Measurements from ENCODE around the gene TKT. TPM values are rescaled to one million over a fixed set of nuclear protein-coding genes. Genes with fewer than 3 reads are reported as not detected.

TKT gene
- polyA plus RNA-seq, 1 donor: 88.8 TPM

DNA sequence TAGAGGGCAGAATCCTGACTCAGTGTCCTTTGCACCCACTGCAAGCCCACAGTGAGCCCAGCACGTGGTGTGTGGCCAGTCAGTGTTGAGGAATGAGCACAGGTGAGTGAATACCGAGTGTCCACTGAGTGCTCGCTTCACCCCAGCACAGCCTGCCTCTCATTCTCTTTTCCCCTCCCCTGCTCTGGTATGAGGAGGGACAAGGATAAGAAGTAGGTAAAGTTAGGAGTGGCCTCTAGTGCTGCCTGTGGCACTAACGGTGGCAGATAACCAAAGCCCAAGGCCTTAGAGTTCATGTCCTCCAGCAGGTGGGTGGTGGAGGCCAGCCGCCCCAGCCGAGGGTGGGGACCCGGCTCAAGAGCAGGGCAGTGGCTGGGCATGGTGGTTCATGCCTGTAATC, 56.8 kb downstream of the TKT start:
- DNase-seq: no peak

DNA sequence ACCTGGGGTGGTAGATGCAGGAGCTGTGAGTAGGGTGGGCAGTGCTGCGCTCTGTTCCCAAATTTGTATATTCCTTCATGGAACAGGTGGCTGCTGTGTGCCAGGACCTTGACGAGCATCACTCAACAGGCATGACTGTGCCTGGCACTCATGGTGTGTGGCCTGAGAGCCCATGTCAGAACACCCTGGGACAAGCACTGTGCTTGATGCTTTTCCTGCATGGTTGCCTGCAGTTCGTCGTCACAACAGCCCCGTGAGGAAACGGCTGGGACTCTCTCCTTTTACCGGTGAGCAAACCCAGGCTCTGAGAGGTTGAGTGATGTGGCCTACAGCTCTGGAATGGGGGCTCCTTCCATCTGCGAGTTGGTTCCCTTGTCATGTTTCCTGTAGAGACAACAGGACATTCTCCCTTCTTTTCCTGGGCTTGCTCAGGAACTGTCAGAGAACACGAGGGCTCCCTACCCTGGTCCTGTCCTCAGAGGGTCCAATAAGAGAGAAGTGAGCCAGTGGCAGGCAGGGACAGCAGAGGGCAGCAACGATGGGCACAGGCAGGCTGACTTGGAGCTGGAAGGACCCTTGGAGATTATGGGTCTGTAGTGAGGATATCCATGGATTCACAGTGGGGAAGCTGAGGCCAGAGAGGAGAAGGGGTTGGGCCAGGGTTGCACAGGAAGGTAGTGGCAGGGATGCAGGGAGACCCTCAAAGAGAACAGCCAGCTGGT, 57.4 kb downstream of the TKT start:
- no peak for DNase-seq

DNA sequence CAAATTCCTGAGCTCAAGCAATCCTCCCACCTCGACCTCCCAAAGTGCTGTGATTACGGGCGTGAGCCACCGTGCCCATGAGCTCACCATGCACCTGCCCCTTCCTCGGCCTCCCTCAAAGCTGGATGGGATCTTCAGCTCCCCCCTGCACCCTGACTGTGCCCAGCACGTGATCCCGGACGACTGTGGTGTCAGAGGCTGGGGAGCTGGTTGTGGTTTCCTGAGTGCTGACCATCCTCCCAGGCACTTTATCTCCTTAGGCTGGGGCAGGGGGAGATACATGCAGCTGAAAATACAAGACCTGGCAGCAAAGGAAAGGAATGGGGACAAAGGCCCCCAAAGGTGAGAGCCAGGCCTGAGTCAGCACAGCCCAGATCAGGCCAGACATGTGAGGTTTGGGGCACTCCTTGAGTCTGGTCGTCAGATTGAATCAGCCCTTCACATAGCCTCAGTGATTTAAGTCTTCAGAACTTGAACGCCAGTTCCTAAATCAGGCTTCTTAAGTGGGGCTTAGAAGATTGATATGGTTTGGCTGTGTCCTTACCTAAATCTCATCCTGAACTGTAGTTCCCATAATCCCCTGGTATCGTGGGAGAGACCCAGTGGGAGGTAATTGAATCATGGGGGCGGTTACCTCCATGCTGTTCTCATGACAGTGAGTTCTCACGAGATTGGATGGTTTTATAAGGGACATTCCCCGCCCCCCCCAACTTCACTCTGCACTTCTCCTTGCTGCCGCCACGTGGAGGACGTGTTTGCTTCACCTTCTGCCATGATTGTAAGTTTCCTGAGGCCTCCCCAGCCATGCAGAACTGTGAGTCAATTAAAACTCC, 59.0 kb downstream of the TKT start:
- no peak for DNase-seq

DNA sequence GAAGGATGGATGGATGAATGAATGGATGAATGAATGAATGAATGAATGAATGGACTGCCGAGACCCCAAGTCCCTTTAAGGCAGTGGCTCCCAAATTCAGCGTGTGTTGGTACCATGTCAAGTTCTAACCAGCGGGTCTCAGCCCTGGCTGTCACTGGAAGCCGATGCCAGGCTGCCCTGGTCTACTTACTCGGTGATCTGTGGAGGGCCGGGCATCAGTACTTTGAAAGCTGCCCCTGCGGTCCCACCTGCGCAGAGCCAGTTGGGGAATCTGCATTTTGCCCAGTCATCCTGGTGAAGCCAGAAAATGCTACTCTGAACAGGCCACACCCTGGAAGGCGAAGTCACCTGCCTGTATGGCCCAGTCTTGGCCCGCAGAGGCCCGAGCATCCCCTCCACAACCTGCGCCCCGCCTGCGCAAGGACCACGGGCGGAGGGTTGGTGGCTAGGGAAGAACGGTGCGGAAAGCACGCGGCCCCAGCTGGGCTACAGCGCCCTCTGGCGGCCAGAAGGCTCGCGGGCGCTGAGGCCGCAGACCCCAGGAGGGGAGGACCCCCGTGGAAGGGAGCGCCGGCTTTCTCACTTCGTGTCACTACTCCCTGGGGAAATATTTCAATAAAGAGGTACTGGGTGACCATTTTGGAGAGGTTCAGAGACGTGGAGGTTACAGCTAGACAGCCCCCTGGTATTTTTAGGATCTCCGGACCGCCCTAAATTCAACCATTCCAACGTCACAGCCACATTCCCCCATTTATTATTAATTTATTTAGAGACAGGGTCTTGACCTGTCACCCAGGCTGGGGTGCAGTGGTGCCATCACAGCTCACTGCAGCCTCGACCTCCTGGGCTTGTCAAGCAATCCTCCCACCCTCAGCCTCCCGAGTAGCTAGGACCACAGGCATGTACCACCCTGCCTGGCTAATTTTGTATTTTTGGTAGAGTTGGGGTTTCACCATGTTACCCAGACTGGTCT, 59.9 kb downstream of the TKT start:
- peak; percentile 53 for DNase-seq

DNA sequence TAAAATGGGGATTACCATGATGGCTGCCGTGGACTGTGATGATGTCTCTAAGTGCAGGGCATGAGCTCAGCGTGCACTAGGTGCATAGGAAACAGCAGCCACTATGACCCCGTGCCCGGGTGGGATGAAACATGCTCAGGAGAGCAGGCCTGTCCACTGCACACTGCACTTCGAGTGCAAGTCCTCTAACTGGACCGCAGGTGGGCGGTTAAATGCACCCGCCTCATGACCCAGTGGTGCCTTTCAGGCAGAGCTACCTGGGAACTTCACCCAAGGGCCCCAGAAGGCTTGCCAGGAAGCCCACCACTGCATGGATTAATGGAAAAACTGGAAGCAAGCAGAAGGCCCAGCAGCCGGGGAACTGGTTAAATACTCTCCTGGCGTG, 60.8 kb downstream of the TKT start:
- DNase-seq: no peak

DNA sequence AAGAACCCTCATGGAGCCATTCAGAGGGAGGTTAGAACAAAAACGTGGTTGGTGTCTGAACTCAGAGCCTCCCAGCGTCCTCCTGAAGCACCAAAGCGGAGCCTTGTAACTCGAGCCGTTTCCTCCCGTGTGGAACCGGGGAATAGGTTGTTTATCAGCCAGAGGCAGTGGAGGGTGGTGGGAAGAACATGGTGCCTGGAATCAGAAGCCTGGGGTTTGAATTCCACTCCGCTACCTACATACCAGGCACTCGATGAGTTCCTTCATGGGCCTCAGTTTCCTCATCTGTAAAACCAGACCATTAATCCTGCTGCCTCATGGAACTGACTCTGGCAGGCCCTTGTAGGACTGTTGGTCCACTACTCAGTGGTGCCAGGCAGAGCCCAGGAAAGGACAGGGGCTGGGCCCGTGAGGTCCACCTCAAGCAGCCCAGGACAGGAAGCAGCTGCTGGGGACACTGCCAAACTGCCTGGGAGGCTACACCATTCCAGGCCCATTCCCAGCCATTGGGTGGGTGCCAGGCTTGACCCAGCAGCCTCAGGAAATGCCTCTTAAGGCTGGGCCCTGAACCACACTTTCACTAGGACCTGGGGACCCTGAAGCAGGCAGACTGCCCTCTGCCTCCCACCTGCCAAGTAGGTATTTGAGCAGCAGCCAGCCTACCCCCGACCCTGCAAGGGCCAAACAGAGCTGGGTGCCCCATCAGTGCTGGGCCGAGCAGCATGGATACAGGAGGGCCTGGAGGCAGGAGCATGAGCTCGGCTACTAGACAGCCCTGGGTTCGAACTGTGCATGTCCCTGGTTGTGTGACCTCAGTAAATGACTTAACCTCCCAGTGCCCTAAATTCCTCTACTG, 61.4 kb downstream of the TKT start:
- DNase-seq: peak; percentile 87

DNA sequence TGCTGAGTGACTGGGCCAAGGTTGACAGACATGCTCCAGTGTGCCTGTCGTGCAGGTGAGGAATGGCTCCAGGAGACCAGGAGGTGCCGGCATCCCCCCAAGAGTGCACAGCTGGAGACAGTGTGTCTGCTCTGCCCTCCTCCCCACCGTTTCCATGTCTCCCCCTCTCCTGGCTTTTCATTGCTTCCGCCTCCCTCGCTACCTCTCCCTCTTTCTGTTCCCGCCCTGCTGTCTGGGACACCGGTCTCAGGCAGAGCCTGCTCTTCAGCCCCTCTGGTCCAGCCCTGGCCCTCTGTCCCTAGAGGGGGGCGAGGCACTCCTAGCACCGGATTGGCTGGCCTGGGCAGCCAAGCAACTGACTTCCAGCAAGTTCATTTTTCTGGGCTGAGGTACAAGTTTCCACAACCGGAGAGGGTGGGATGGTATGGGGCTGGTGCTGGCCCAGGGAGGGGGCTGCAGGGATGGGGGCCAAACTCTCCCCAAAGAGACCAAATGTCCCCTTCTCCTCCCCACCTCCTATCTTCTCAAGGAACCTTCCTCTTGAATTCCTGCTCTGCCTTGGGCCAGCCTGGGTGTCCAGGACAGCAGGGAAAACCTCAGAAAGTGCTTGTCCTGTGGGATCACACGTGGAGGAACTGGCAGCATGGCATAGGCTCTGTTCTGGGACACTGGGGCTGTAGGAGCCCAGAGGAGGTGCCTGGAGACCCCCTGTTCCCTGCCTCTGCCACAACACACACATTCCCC, 62.2 kb downstream of the TKT start:
- DNase-seq: peak; percentile 61

DNA sequence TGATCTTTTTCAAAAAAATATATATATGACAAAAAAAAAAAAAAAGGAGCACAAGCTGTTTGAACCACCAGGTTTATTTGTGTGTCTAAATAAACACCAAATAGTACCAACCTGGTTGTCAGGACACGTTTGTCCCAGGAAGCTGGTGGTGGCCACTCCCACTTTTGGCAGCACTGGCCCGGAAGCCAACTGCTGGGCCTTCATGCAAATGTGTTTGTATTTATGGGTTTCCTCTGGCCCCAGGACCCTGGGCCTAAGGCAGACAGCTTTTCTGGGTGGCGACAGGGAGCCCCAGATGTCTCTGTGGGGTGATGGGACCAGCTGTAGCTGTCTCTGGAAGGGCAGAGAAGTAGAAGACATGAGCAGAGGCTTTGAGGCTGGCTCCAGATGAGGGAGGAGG, 63.2 kb downstream of the TKT start:
- no peak for DNase-seq

DNA sequence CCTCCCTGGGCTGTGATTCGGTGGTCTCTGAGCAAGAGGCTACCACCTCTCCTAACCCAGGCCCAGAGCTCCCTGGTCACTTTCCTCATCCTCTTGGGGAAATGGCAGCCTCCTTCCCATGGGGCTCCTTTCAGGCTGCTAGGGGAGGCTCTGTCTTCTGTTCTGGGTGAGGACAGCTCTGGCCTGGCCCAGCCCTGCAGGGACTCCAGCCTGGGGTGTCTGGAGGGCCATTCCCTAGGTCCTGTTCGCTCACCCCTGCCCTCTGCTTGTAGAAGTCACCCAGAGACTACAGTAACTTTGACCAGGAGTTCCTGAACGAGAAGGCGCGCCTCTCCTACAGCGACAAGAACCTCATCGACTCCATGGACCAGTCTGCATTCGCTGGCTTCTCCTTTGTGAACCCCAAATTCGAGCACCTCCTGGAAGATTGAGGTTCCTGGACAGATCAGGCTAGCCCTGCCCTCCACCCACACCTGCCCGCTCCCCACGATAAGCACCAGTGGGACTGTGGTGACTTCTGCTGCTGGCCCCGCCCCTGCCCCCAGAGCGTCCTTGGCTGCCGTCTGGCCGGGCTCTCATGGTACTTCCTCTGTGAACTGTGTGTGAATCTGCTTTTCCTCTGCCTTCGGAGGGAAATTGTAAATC, 63.9 kb downstream of the TKT start:
- no peak for DNase-seq

DNA sequence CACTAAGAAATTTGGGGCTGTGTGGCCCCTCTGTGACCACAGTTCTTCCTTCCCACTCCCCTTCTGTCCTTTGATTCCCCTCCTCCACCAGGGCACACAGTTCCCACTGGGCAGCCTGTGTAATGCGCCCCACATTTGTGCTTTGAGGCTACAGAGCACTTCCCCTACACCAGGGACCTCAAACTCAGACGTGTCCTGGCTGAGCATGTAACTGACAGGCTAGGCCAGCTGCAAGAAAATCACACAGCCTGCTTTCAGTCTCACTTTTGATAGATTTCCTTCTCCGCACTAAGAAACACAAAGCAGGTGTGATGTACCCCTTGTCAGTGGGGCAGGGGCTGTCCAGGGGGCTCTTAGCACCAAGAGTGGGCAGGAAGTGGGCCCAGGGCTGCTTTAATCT, 65.2 kb downstream of the TKT start:
- no peak for DNase-seq

DNA sequence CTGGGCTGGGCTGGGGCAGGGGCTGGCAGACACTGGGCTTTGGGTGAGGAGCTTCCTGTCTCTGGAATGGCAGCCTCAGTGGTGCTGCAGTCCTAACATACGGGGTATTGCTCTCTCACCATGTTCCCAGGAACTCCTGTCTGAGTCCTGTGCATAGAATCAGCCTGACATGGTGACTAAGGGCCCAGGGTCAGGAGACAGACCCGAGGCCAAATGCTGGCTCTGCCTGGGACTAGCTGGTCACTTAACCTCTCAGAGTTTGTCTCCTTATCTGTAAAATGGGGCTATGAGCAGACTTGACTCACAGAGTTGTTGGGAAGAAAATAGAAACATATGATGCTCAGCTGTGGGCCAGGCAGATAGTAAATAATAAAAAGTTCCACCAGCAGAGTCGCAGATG, 66.5 kb downstream of the TKT start:
- no peak for DNase-seq

DNA sequence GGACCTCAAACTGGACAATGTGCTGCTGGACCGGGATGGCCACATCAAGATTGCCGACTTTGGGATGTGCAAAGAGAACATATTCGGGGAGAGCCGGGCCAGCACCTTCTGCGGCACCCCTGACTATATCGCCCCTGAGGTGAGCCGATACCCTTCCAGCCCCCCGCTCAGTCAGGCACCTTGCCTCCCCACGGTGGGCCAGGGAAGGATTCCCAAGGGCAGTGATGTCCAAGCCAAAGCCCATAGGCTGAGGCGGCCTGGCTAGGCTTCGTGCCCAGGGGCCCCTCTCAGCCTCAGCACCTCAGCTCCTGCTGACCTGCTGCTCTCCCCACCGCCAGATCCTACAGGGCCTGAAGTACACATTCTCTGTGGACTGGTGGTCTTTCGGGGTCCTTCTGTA, 67.1 kb downstream of the TKT start:
- no peak for DNase-seq

DNA sequence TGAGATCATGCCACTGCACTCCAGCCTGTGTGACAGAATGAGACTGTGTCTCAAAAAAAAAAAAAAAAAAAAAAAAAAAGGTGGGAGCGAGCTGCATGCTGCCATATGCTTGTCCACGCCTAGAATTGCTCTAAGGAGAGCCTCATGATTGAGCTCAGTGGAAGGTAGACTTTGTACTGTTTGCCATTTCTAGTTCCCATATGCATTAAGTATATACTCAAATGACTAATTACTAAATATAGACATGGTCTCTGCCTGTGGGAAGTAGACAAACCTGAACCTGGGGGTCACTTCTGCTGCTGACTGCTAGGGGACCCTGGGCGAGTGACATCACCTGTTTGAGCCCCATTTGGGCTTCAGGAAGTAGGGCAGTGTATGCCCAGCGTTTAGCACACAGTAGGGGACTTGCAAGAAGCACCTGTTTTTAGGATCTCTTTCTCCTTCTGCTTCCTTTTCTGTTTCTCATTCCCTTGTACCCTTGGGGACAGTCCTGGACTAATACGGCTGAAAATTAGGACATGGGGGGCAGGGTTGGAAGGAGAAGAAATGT, 67.6 kb downstream of the TKT start:
- no peak for DNase-seq

DNA sequence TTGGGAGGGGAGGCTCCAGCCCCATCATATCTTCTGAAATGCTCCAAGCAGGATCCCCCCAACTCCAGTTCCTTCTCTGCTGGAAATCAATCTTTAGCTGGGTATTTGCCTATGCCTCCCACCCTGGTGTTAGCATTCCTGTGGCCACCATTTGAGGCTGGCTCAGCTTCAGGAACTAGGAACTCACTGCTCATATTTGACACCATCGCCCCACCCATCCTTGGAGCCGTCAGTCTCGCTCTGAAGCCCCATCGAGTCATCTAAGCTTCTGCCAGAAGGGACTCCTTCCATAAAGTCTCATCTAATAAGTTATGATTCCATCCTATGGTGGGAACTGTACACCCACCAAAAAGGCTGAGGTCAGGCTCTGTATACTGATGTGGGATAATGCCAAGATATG, 68.4 kb downstream of the TKT start:
- no peak for DNase-seq

DNA sequence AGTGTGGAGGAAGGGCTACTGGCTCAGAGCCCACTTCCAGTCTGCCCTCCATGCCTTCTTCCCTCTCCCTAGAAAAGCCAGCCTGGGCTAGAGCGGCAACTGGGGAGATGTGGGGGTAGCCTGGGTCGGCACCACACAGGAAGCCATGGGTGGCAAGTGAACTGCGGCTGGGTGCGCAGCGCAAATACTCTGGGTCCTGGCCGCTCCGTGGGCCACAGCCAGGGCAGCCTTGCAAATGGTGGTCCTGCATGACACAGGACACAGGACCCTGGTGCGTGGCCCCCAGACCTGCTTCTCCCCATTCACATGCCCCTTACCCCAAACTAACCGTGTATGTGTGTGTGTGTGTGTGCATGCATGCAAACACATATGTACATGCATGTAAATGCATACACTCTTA, 69.1 kb downstream of the TKT start:
- DNase-seq: no peak

DNA sequence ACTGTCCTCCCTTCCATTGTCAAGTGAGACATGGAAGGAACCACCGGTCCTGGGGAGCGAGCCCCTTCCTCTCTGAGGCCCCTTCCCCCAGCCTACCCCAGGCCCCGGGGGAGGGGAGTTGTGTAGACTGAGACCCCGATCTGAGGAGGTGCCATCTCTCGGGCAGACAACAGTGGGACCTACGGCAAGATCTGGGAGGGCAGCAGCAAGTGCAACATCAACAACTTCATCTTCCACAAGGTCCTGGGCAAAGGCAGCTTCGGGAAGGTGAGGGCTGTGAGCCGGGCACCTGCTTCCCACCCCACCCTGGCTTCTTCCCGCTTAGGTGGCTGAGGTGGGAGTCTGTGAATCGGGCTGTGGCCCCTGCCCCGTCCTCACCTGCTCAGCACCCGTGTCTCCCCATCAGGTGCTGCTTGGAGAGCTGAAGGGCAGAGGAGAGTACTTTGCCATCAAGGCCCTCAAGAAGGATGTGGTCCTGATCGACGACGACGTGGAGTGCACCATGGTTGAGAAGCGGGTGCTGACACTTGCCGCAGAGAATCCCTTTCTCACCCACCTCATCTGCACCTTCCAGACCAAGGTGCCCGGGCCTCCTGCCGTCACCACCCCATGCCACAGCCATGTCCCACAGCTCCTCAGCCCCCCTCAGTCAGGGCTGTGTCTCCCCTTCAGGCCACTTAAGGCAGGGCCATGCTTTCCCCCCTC, 69.9 kb downstream of the TKT start:
- no peak for DNase-seq

DNA sequence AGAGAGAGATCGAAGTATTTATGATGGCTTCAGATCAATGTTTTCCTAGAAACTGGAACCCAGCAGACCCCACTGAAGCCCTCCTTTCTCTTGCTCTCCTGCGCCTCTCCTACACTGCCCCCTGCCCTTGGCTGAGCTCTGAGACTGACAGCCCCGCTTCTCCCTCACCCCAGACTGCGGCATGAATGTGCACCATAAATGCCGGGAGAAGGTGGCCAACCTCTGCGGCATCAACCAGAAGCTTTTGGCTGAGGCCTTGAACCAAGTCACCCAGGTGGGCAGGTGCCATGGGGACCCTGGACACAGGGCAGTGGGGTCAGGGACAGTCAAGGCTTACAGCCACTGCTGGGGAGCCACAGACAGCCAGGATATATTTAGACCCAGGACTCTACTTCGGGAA, 71.1 kb downstream of the TKT start:
- no peak for DNase-seq

DNA sequence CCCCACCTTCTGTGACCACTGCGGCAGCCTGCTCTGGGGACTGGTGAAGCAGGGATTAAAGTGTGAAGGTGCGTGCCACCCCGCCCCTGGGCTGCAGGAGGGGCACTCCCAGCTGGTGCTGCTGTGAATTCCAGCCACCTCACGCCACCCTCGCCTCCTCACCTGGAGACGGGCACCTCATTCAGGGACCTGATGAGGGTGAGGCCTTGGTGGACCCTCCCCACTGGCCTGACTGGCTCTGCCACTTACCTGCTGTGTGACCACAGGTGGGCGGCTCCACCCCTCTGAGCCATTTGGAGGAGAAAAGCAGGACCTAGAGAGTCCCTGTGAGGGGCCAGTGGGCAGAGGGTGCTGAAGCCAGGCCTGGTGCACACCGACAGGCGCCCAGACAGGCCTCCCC, 72.3 kb downstream of the TKT start:
- DNase-seq: no peak

DNA sequence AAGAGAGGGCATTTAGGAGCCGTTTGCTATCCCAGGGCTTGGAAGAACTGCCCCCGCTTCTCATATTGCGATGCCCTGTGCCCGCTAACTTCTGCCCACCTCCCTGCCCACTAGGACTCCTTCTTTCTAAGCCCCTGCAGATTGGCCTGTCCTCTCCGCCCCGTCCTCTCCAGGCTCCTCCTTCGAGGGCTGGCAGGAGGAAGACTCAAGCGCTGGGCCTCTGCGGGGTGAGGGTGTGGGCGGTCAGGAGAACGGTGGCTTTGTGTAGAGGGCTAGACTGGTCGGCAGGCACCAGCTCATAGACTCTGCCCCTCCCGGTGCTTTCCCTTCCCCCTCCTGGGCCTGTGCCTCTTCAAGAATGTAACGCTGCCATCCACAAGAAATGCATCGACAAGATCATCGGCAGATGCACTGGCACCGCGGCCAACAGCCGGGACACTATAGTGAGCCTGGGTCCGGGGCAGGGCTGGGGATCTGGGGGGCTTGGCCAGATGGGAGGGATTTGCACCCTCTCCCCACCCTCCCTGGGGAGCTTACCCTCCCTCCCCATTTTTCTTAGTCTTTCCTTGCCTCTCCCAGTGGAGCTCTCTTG, 73.0 kb downstream of the TKT start:
- no peak for DNase-seq

Data from left kidney (tissue), 2 donors.